ENCODE measurements around the gene GPR146. TPM values are rescaled to one million over a fixed set of nuclear protein-coding genes. Genes with fewer than 3 reads are reported as not detected.
A peak's percentile ranks its signal among the peaks of the same experiment; 100 is the strongest.

The GPR146 gene
- total RNA-seq, 1 donor from 2014 or later = 1.2 TPM

DNA sequence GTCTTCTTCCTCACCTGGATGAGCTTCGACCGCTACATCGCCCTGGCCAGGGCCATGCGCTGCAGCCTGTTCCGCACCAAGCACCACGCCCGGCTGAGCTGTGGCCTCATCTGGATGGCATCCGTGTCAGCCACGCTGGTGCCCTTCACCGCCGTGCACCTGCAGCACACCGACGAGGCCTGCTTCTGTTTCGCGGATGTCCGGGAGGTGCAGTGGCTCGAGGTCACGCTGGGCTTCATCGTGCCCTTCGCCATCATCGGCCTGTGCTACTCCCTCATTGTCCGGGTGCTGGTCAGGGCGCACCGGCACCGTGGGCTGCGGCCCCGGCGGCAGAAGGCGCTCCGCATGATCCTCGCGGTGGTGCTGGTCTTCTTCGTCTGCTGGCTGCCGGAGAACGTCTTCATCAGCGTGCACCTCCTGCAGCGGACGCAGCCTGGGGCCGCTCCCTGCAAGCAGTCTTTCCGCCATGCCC lies 47.9 kb downstream of the GPR146 start:
- TF ChIP-seq, protein P1, sequence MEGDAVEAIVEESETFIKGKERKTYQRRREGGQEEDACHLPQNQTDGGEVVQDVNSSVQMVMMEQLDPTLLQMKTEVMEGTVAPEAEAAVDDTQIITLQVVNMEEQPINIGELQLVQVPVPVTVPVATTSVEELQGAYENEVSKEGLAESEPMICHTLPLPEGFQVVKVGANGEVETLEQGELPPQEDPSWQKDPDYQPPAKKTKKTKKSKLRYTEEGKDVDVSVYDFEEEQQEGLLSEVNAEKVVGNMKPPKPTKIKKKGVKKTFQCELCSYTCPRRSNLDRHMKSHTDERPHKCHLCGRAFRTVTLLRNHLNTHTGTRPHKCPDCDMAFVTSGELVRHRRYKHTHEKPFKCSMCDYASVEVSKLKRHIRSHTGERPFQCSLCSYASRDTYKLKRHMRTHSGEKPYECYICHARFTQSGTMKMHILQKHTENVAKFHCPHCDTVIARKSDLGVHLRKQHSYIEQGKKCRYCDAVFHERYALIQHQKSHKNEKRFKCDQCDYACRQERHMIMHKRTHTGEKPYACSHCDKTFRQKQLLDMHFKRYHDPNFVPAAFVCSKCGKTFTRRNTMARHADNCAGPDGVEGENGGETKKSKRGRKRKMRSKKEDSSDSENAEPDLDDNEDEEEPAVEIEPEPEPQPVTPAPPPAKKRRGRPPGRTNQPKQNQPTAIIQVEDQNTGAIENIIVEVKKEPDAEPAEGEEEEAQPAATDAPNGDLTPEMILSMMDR (conservative IDR thresholded peaks at IDR 0.05) = no peak
- Mint-ChIP-seq H3K9me3 (no peaks in the 10 kb centered on the region), H3K27me3 (no peaks in the 10 kb centered on the region), H3K27ac (peak overlapping the region; percentile 79), H3K4me3 (no peak overlapping the region), H3K4me1 (ENCODE audit: unreplicated experiment) (peaks cover 41% of the 10 kb centered on the region), H3K36me3 (peaks cover 6% of the 10 kb centered on the region)
- DNase-seq (ENCODE audit: extremely low spot score, unreplicated experiment) = no peak

GRCh38 chr7:1092806-1093501 lies 48.6 kb downstream of the GPR146 start:
- peak overlapping the region; percentile 79 for H3K27ac Mint-ChIP-seq

GRCh38 chr7:1093502-1093843 lies 49.1 kb downstream of the GPR146 start:
- TF ChIP-seq, protein P1 (conservative IDR thresholded peaks at IDR 0.05) = no peak
- H3K36me3 Mint-ChIP-seq = peaks cover 18% of the 10 kb centered on the region
- H3K4me1 Mint-ChIP-seq (ENCODE audit: unreplicated experiment) = peaks cover 35% of the 10 kb centered on the region
- H3K4me3 Mint-ChIP-seq = no peak overlapping the region
- no peak for DNase-seq (ENCODE audit: extremely low spot score, unreplicated experiment)
- peaks cover 7% of the 10 kb centered on the region for H3K9me3 Mint-ChIP-seq
- no peak overlapping the region for H3K27ac Mint-ChIP-seq
- no peaks in the 10 kb centered on the region for H3K27me3 Mint-ChIP-seq

More at GRCh38 chr7:1092806-1093501, 48.6 kb downstream of the GPR146 start:
- TF ChIP-seq, protein P1 (conservative IDR thresholded peaks at IDR 0.05) = no peak
- H3K4me1 Mint-ChIP-seq (ENCODE audit: unreplicated experiment) = peaks cover 39% of the 10 kb centered on the region
- peaks cover 14% of the 10 kb centered on the region for H3K36me3 Mint-ChIP-seq
- DNase-seq (ENCODE audit: extremely low spot score, unreplicated experiment) = no peak
- H3K27me3 Mint-ChIP-seq = no peaks in the 10 kb centered on the region
- peaks cover 5% of the 10 kb centered on the region for H3K9me3 Mint-ChIP-seq
- H3K4me3 Mint-ChIP-seq = no peak overlapping the region

DNA sequence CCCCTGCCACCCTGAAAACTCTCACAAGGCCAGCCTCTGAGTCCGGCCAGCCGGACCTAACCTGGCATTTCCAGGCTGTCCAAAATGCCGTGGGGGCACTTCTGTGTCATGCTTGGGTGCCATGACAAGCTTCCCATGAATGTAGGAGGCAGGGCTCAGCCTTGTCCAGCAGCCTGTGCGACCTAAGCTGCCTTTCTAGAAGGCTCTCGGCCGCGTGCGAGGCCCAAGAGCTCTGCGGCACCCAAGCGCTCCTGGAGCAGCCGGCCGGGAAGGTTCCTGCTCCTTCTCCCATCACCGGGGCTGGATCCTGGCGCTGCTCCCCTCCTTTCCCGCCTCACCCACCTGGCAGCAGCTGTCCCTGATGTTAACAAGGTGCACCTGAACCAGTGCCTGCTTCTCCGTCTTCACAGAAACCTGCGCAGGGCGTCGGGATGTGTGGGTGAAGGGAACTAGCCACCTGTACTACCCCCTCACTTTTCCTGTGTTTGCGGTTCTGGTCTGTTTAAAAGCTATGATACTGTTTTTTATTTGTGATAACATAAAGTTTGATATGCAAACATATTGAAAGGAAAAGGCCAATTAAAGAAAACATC lies 49.7 kb downstream of the GPR146 start:
- TF ChIP-seq, protein P1 (conservative IDR thresholded peaks at IDR 0.05) = no peak
- Mint-ChIP-seq H3K4me3 (no peak overlapping the region), H3K36me3 (peaks cover 18% of the 10 kb centered on the region), H3K4me1 (ENCODE audit: unreplicated experiment) (peaks cover 29% of the 10 kb centered on the region), H3K27me3 (no peaks in the 10 kb centered on the region), H3K27ac (peak overlapping the region; percentile 77), H3K9me3 (peaks cover 7% of the 10 kb centered on the region)
- DNase-seq (ENCODE audit: extremely low spot score, unreplicated experiment) = no peak

GRCh38 chr7:1094870-1095269 lies 50.5 kb downstream of the GPR146 start:
- H3K9me3 Mint-ChIP-seq = peaks cover 7% of the 10 kb centered on the region
- DNase-seq (ENCODE audit: extremely low spot score, unreplicated experiment) = no peak
- H3K27ac Mint-ChIP-seq = peak overlapping the region; percentile 77
- no peaks in the 10 kb centered on the region for H3K27me3 Mint-ChIP-seq
- H3K4me1 Mint-ChIP-seq (ENCODE audit: unreplicated experiment) = peaks cover 33% of the 10 kb centered on the region
- peaks cover 18% of the 10 kb centered on the region for H3K36me3 Mint-ChIP-seq
- TF ChIP-seq, protein P1 (conservative IDR thresholded peaks at IDR 0.05) = no peak
- H3K4me3 Mint-ChIP-seq = no peak overlapping the region
